Activated naive CD4-positive, alpha-beta T cell treated with Interleukin-2 at 50 U/mL for 16 hours (primary cell): ENCODE results near the gene UBE3D.
"Not testable (repeated sequence)": the region's sequence is repeated elsewhere in the genome, so short reads cannot be mapped to it uniquely, and the experiment has no call there.

Source experiments
- DNase-seq: peaks from one replicate; pipeline ENCODE4 v3.0.0-alpha.2; 2020

UBE3D gene

GRCh38 chr6:82971877-82972460 is 93.7 kb downstream of the UBE3D start:
- DNase-seq = no peak

DNA sequence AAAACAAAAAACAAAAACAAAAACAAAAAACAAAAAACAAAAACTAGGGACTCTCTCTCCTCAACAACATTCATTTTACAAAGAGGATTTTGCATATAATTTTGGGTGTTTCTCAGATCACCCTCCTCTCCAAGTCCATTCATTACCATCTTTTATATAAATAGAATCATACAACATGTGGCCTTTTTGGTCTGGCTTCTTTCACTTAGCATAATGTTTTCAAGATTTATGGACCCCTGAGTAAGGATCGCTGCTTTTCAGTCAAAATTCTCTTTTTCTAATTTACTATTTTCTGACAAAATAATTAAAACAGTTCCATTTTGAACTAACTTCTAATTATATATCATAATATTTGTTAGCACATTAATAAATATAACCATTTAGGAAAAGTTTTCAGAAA is 94.8 kb downstream of the UBE3D start:
- DNase-seq = no peak

- no peak for DNase-seq
These were observed 96.9 kb downstream of the UBE3D start for GRCh38 chr6:82968708-82969107.

DNA sequence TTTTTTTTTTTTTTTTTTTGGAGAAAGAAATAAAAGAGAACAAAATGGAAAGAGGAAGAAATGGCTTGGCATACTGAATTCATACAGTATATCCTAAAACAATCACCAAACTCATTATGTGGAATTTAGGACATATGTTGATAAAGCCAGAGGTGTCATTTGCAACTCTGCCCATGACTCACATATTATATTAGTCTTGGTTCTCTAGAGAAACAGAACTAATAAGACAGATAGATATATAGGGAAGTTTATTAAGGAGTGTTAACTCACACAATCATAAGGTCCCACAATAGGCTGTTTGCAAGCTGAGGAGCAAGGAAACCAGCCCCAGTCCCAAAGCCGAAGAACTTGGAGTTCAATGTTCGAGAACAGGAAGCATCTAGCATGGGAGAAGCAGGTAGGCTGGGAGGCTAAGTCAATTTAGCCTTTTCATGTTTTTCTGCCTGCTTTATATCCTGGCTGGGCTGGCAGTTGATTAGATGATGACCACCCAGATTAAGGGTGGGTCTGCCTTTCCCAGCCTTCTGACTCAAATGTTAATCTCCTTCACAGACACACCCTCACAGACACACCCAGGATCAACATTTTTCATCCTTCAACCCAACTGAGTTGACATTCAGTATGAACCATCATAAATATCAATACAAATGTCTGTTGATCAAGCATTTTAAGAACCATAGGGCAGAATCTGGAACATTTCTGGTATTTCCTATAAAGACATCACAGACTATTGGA is 102.3 kb downstream of the UBE3D start:
- DNase-seq = no peak

DNA sequence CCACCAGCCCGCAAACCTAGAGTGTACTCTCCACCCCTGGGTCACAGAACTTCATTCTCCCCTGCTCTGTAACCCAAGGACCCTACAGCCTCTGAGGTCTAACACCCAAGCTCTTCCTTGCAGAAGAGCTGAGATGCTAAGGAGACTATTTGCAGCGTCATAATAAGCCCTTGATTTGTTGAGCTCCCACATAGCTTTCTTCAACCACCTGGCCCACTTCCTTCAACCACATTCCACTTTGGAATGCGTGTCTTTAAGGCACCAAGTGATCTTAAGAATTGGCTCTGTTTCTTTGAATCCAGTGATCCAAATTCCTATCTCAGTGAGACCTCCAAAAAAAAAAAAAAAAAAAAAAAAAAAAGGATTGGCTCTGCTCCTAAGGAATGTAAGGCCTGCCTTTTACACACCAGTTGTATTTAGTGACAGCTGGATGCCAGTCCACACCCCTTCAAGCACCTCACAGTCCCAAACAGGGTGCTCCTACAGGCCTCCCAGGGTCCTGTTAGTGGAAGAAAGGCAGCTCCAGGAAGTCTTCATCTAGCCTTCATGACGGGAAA is 106.2 kb downstream of the UBE3D start:
- DNase-seq = no peak

GRCh38 chr6:82958551-82958950 is 107.1 kb downstream of the UBE3D start:
- DNase-seq = no peak

DNA sequence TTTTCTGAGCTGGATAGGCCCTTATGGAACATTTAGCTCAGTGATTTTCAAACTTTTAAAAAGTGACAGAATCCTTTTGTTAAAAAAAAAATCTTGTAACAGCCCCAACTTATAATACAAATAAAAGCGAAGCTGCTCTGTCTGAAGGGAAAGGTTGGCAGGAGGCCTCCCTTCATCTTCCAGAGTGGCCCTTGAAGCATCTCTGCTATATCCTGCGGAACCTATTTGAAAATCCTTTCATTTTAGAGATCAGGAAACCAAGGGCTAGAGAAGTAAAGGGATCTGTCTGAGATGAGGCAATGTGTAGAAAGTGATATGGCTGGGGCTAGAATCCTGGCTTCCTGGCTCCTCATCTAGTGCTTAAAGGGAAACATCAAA is 107.8 kb downstream of the UBE3D start:
- no peak for DNase-seq

GRCh38 chr6:82957171-82957867 is 108.3 kb downstream of the UBE3D start:
- DNase-seq = no peak

DNA sequence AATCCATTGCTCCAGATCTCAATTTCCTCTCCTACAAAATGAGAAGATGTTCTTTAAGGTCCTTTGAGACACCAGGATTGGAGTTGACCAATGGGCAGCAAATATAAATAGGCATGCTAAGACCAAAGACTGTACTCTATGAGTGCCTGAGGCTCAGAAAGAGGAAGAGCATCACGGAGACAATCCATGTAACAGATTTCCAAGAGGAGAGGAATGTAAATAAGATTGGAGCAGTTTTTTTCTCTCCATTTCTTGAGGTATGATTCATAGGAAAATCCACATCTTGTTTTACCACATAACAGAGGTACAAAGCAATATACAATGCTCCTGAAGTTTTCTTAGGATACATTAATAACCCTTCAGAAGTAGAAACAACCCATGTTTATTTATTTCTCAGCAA is 109.8 kb downstream of the UBE3D start:
- no peak for DNase-seq

GRCh38 chr6:82954937-82955577 is 110.6 kb downstream of the UBE3D start:
- no peak for DNase-seq

GRCh38 chr6:82954356-82954755 is 111.3 kb downstream of the UBE3D start:
- DNase-seq = no peak

DNA sequence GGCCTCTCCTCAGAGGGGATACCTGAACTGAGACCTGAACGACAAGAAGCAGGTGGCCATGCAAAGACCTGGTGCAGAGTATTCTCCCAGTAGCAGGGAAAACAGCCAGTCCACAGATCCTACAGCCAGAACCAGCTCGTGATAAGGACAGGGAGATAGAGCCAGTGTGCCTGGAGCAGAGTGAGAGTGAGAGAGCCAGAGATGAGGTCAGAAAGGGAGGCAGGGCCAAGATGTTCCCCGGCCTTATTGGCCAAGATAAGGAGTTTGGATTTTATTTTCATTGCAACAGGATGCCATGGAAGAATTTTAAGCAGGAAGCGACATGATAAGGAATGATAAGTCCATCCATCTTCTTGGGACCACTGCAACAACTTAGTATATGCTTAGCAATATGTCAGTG is 111.8 kb downstream of the UBE3D start:
- no peak for DNase-seq

- DNase-seq = no peak
These were observed 113.7 kb downstream of the UBE3D start for GRCh38 chr6:82951935-82952334.

DNA sequence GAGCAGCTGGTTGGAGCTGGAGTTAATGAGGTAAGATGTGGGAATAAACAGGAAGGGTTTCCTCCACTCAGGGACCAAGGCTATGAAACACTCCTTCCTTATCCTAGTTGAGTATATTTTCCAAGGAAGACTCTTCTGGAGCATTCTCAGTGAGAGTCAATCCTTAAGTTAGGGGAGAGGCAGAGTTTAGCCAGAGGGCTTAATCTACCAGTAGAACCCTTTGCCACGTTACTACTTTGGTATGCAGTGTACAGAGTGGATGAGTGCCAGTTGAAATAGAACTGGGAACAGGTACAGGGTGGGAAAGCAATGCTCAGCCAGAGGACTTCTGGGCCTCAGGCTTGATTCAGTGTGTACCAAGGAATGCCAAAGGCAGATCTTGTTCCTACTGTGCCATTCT is 114.3 kb downstream of the UBE3D start:
- DNase-seq = no peak

- DNase-seq = not testable (repeated sequence)
These were observed 134.7 kb downstream of the UBE3D start for GRCh38 chr6:82930915-82931314.

DNA sequence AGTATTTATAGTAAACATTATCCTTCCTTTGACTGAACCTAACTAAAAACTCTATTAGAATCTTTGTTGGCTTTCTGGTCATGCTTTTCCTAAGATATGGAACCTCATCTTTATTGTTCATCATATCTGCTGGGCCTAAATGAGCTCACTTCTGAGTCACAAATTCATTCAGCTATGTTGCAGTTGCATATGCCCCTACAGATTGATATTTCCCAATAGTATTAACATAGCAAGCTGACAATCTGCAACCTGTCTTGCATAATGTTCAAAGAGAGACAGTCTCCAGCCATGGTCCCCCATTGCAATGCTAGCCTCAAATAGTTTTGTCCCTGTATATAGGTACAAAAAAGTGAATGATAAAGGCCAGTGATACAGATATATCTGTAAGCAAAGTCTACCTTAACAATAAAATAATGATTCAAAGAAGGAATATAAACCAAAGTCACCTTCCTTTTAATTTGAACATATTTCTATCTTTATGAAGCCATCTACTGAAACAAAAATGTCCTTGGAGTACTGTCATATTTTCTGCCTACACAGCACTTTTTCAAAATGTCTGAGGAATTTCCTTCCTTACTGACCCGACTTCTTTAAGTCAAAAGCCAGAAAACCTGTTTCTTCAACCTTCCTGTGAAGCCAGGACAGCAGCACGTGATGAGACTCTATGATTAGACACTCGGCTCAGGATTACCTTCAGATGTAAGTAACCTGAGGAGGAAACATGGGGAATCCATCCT is 140.7 kb downstream of the UBE3D start:
- no peak for DNase-seq

GRCh38 chr6:82921258-82921657 is 144.4 kb downstream of the UBE3D start:
- DNase-seq = no peak

DNA sequence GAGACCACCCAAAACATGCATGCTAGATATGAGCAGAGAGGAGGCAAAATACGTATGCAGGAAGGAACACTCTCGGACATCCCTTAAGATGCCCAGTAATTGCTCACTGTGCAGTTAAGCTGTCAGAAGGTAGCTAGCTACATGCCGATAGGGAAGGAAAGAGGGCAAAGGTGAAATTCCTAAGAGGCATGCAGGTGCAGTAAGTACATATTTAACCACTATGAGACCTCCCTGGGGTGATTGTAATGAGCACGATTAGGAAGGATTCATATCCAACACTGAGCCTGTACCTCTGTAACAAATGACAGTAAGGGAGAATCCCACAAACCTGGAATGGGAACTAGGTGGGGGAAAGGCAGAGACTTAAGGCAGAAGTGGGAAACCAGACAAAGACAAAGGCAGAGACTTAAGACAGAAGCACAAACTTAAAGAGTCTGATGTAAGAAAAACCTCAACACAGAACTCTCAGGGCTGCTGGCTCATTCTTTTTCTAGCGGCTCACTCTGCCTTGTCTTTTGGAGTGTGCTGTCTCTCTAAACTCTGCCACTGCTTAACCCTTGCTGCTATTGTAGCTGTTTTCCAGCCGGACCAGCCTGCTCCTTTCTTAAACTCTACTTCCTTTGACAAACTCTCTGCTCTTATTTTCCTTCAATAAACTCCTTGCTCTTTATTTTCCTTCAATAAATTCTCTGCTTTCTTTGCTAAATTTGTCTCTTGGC is 148.1 kb downstream of the UBE3D start:
- no peak for DNase-seq

DNA sequence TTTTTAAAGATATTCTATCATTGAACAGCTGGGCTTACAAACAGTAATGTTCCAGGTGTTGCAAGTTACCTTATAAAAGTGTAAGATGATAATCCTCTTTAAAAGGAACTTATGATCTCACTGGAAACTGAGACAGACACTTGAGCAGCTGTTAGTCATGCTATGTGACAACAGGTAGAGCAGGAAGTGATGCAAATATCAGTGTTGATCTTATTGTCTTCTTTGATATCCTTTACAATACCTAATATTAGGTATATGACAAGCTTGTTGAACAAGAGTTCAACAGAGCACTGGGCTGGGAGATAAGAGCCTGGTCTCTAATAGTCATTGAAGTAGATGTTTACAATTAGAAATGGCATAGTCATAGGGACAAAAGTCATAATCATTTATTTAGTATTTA is 150.0 kb downstream of the UBE3D start:
- no peak for DNase-seq

GRCh38 chr6:82914511-82914910 is 151.1 kb downstream of the UBE3D start:
- no peak for DNase-seq

GRCh38 chr6:82910820-82911219 is 154.8 kb downstream of the UBE3D start:
- DNase-seq = no peak

- DNase-seq = no peak
These were observed 155.2 kb downstream of the UBE3D start for GRCh38 chr6:82910395-82910794.
